ENCODE results near the gene DNASE1.

Gene DNASE1

GRCh38 chr16:3637371-3637923 is 17.0 kb upstream of the DNASE1 start:
- Mint-ChIP-seq H3K9me3 (no peaks in the 10 kb centered on the region), H3K4me1 (peaks cover 34% of the 10 kb centered on the region), H3K4me3 (peak overlapping the region; percentile 5), H3K36me3 (no peaks in the 10 kb centered on the region), H3K27ac (peak overlapping the region; percentile 78), H3K27me3 (no peaks in the 10 kb centered on the region)

GRCh38 chr16:3638916-3639644 is 15.4 kb upstream of the DNASE1 start:
- no peaks in the 10 kb centered on the region for H3K36me3 Mint-ChIP-seq
- peaks cover 30% of the 10 kb centered on the region for H3K4me1 Mint-ChIP-seq
- peak overlapping the region; percentile 6 for H3K4me3 Mint-ChIP-seq
- H3K9me3 Mint-ChIP-seq: no peaks in the 10 kb centered on the region
- H3K27me3 Mint-ChIP-seq: no peaks in the 10 kb centered on the region
- H3K27ac Mint-ChIP-seq: no peak overlapping the region

GRCh38 chr16:3640207-3640606 is 14.3 kb upstream of the DNASE1 start:
- no peak overlapping the region for H3K27ac Mint-ChIP-seq
- H3K36me3 Mint-ChIP-seq: no peaks in the 10 kb centered on the region
- H3K4me1 Mint-ChIP-seq: peaks cover 30% of the 10 kb centered on the region
- no peaks in the 10 kb centered on the region for H3K27me3 Mint-ChIP-seq
- H3K9me3 Mint-ChIP-seq: no peaks in the 10 kb centered on the region
- no peak overlapping the region for H3K4me3 Mint-ChIP-seq

GRCh38 chr16:3640632-3641501 is 13.6 kb upstream of the DNASE1 start:
- Mint-ChIP-seq H3K27ac (no peak overlapping the region), H3K36me3 (no peaks in the 10 kb centered on the region), H3K9me3 (no peaks in the 10 kb centered on the region), H3K4me1 (peaks cover 26% of the 10 kb centered on the region), H3K4me3 (no peak overlapping the region), H3K27me3 (no peaks in the 10 kb centered on the region)

- no peak overlapping the region for H3K27ac Mint-ChIP-seq
- H3K36me3 Mint-ChIP-seq: no peaks in the 10 kb centered on the region
- no peak overlapping the region for H3K4me3 Mint-ChIP-seq
- peaks cover 20% of the 10 kb centered on the region for H3K4me1 Mint-ChIP-seq
- H3K9me3 Mint-ChIP-seq: no peaks in the 10 kb centered on the region
- no peaks in the 10 kb centered on the region for H3K27me3 Mint-ChIP-seq
These were observed 12.6 kb upstream of the DNASE1 start for GRCh38 chr16:3641801-3642396.

GRCh38 chr16:3642397-3643094 is 11.9 kb upstream of the DNASE1 start:
- Mint-ChIP-seq H3K27me3 (no peaks in the 10 kb centered on the region), H3K4me3 (no peak overlapping the region), H3K27ac (no peak overlapping the region), H3K4me1 (peaks cover 13% of the 10 kb centered on the region), H3K9me3 (no peaks in the 10 kb centered on the region), H3K36me3 (no peaks in the 10 kb centered on the region)

GRCh38 chr16:3643095-3643730 is 11.3 kb upstream of the DNASE1 start:
- no peak overlapping the region for H3K27ac Mint-ChIP-seq
- no peak overlapping the region for H3K4me3 Mint-ChIP-seq
- no peaks in the 10 kb centered on the region for H3K27me3 Mint-ChIP-seq
- H3K36me3 Mint-ChIP-seq: no peaks in the 10 kb centered on the region
- no peaks in the 10 kb centered on the region for H3K9me3 Mint-ChIP-seq
- peaks cover 7% of the 10 kb centered on the region for H3K4me1 Mint-ChIP-seq

GRCh38 chr16:3645108-3645503 is 9.4 kb upstream of the DNASE1 start:
- Mint-ChIP-seq H3K9me3 (no peaks in the 10 kb centered on the region), H3K4me1 (no peaks in the 10 kb centered on the region), H3K27me3 (no peaks in the 10 kb centered on the region), H3K36me3 (no peaks in the 10 kb centered on the region), H3K27ac (no peak overlapping the region), H3K4me3 (no peak overlapping the region)

- H3K4me3 Mint-ChIP-seq: no peak overlapping the region
- H3K27ac Mint-ChIP-seq: no peak overlapping the region
- H3K4me1 Mint-ChIP-seq: no peaks in the 10 kb centered on the region
- H3K36me3 Mint-ChIP-seq: no peaks in the 10 kb centered on the region
- no peaks in the 10 kb centered on the region for H3K27me3 Mint-ChIP-seq
- no peaks in the 10 kb centered on the region for H3K9me3 Mint-ChIP-seq
These were observed 8.8 kb upstream of the DNASE1 start for GRCh38 chr16:3645504-3646347.

- Mint-ChIP-seq H3K4me3 (no peak overlapping the region), H3K4me1 (no peaks in the 10 kb centered on the region), H3K27me3 (no peaks in the 10 kb centered on the region), H3K9me3 (no peaks in the 10 kb centered on the region), H3K27ac (peak overlapping the region; percentile 53), H3K36me3 (no peaks in the 10 kb centered on the region)
These were observed 8.1 kb upstream of the DNASE1 start for GRCh38 chr16:3646348-3646920.

GRCh38 chr16:3650631-3651265 is 3.7 kb upstream of the DNASE1 start:
- no peaks in the 10 kb centered on the region for H3K9me3 Mint-ChIP-seq
- H3K27ac Mint-ChIP-seq: peak overlapping the region; percentile 32
- peaks cover 1% of the 10 kb centered on the region for H3K36me3 Mint-ChIP-seq
- no peaks in the 10 kb centered on the region for H3K27me3 Mint-ChIP-seq
- H3K4me3 Mint-ChIP-seq: no peak overlapping the region
- H3K4me1 Mint-ChIP-seq: peaks cover 3% of the 10 kb centered on the region

GRCh38 chr16:3651461-3652372 is 2.8 kb upstream of the DNASE1 start:
- peaks cover 3% of the 10 kb centered on the region for H3K4me1 Mint-ChIP-seq
- H3K36me3 Mint-ChIP-seq: peaks cover 1% of the 10 kb centered on the region
- H3K9me3 Mint-ChIP-seq: no peaks in the 10 kb centered on the region
- H3K27me3 Mint-ChIP-seq: no peaks in the 10 kb centered on the region
- H3K27ac Mint-ChIP-seq: no peak overlapping the region
- H3K4me3 Mint-ChIP-seq: no peak overlapping the region

All from activated naive CD4-positive, alpha-beta T cell treated with anti-CD3 and anti-CD28 coated beads, Interleukin-2, amount 50 U/mL, for 24 hours (primary cell).